C4-2B (cell line): ENCODE results near the gene PLET1.

ENCODE experiments used
- CTCF ChIP-seq: fragments of 450-650 bp; conservative IDR thresholded peaks from 2 replicates; pipeline ENCODE4 v1.5.1; 2017; ENCODE audit warnings: mild to moderate bottlenecking
- ZFX ChIP-seq: fragments of 450-650 bp; IDR thresholded peaks from 2 replicates; pipeline ENCODE4 v1.6.1; 2017

- TF ChIP-seq CTCF: peak; percentile 88
- no peak for TF ChIP-seq ZFX
Observed at GRCh38 chr11:112279901-112280267, 19.2 kb upstream of the PLET1 start.
